ENCODE data around the gene STAG3.

The STAG3 gene

DNA sequence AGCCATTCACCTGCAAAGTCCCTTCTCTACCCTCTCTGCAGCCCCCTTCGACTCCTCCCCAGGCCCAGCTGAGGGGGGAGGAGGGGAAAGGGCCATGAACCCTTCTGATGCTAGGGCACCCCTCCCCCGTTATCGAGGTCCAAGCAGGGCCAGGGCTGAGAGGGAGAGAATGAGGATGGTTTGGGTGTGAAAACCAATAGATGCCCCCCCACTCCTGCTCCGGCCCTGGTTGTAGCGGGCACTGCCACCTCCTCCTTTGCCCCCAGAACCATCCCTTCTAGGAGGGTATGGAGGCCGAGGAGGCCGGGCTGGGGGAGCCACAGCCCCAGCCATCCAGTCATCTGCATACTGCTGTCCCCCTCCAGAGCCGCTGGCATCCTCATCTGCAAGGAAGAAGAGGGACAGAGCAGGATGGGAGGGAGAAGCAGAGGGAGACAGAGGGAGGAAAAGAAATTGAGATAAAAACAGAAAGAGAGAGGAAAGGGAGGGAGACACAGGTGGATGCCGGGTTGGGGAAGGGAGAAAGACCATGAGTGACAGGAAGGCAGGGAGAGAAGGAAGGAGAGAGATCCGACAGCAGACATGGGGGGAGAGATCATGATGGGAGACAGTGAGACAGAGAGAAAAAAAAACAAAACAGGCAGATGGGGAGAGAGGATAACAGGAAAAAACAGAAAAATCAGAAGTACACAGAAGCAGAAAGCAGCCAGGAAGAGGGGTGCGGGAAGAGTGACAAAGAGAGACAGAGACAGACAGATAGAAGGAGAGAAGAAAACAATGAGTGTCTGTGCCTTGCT, 7.4 kb upstream of the STAG3 start:
- no peak for DNase-seq (ENCODE audit: low read depth)
- H3K4me3 ChIP-seq (ENCODE audit: low read depth, low read length) = no peak overlapping the region
- TF ChIP-seq, protein P1, sequence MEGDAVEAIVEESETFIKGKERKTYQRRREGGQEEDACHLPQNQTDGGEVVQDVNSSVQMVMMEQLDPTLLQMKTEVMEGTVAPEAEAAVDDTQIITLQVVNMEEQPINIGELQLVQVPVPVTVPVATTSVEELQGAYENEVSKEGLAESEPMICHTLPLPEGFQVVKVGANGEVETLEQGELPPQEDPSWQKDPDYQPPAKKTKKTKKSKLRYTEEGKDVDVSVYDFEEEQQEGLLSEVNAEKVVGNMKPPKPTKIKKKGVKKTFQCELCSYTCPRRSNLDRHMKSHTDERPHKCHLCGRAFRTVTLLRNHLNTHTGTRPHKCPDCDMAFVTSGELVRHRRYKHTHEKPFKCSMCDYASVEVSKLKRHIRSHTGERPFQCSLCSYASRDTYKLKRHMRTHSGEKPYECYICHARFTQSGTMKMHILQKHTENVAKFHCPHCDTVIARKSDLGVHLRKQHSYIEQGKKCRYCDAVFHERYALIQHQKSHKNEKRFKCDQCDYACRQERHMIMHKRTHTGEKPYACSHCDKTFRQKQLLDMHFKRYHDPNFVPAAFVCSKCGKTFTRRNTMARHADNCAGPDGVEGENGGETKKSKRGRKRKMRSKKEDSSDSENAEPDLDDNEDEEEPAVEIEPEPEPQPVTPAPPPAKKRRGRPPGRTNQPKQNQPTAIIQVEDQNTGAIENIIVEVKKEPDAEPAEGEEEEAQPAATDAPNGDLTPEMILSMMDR (IDR thresholded peaks at IDR 0.05; ENCODE audit: low read depth, low read length, missing control alignments) = no peak

DNA sequence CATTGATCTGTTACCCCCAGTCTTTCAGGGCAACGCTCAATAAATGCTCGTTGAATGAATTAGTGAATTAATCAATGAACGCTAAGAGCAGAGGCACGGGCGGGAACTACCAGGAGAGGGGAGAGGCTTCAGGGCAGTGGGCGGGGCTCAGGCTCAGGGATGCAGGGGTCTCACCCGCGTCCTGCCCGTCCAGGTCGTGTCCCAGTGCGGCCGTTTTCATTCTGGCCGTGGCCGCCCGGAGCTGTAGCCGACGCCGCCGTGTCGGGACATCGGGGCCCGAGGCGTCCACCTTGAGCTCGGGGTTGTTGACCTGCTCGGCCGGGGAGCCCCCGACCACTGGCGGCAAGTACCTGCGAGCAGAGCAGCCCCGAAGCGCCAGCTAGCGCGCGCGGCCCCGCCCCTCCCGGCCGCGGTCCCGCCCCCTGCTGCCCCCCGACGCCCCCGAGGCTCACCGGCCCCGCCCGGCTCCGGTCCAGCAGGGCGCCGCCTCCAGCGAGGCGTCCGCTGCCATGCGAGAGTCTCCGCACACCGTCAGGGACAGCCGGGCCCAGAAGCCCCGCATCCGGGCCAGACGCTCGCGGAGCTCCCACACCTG, 6.5 kb upstream of the STAG3 start:
- TF ChIP-seq, protein P1 (IDR thresholded peaks at IDR 0.05; ENCODE audit: low read depth, low read length, missing control alignments) = no peak
- H3K4me3 ChIP-seq (ENCODE audit: low read depth, low read length) = peak overlapping the region; percentile 11; the same call in 1 of the 2 replicates
- no peak for DNase-seq (ENCODE audit: low read depth)

- DNase-seq (ENCODE audit: low read depth) = no peak
- TF ChIP-seq, protein P1 (IDR thresholded peaks at IDR 0.05; ENCODE audit: low read depth, low read length, missing control alignments) = no peak
- H3K4me3 ChIP-seq (ENCODE audit: low read depth, low read length) = no peak overlapping the region; the same call in 1 of the 2 replicates
Observed at GRCh38 chr7:100171840-100172239, 5.9 kb upstream of the STAG3 start.

DNA sequence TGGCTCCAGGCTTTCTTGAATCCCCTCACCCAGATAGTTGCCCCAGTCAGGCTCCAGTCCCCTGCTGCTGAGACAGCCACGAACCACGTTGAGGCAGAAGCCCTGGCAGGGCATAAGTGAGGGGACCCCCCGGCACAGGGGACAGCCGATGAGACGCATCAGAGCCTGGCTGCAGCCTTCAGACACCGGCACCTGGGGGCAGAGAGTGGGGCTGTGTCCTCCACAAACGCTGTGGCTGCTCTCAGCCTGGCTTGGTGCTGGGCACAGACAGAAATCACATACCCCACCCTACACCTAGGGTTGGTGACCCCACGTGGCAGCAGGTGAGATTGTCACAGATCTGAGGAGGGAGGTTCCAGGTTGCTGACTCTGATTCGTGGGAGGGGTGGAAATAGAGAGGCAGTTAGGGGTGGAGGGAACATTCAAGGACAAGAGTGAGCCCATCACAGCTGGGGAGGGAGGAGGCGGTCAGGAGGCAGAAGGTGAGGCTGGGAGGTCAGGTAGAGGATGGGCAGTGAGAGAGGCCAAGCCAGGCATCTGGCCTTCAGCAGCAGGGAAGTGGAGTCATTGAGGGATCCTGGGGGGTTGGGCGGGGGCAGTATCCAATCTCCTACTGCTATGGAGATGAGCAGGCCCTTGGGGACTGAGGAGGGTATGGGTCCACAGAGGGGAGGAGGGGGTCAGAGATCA, 3.8 kb upstream of the STAG3 start:
- TF ChIP-seq, protein P1 (IDR thresholded peaks at IDR 0.05; ENCODE audit: low read depth, low read length, missing control alignments) = no peak
- no peak for DNase-seq (ENCODE audit: low read depth)
- no peak overlapping the region for H3K4me3 ChIP-seq (ENCODE audit: low read depth, low read length)

DNA sequence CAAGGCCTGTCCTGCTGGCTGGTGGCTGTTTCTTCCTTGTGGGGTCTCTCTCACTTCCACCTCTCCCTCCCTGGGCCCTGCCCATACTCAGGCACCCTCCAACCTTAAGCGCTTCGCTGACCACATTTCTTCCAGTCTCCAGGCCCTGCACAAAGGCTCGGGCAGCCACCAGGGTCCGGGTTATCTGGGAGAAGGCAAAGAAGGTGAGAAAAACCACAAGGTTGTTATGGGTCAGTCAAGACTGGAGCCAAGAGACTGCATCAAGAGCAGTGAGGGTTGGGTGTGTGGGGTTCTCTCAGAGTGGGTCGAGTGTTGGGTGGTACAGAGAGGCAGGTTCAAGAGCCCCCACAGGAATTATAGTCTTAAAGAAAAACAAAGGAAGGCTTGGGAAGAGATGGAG, 3.1 kb upstream of the STAG3 start:
- no peak for DNase-seq (ENCODE audit: low read depth)
- TF ChIP-seq, protein P1 (IDR thresholded peaks at IDR 0.05; ENCODE audit: low read depth, low read length, missing control alignments) = no peak
- no peak overlapping the region for H3K4me3 ChIP-seq (ENCODE audit: low read depth, low read length)

DNA sequence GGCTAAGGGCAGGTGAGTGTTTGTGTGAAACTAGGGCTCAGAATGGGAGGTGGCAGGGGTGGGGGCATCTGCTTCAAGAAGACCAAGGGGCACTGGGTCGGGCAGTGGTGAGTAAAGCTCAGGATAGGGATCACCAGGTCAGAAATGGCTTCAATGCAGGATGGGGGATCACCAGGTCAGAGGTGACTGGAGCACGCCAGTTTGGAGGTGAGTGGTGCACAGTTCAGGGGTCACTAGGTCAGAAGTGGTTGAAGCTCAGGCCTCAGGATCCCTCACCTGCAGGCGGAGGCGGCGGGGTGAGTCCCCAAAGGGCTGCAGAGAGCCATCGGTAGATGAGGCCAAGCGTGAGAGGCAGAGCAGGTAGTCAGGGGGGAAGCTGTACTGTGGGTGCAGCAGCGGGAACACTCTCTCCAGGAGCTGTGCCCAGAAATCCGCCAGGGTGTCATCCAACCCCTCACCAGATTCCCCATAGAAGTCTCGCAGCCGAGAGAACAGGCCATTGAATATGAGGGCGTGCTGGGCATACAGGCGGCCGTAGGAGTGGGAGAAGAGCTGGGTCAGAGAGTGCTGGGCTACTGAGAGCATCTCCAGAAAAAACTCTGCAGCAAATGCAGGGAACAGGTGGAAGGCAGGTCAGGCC, 2.3 kb upstream of the STAG3 start:
- H3K4me3 ChIP-seq (ENCODE audit: low read depth, low read length) = no peak overlapping the region
- no peak for DNase-seq (ENCODE audit: low read depth)

More for the DNA sequence above, 2.3 kb upstream of the STAG3 start:
- TF ChIP-seq, protein P1 (IDR thresholded peaks at IDR 0.05; ENCODE audit: low read depth, low read length, missing control alignments) = no peak
